ENCODE measurements around the gene ADGRG3. TPM values are rescaled to one million over a fixed set of nuclear protein-coding genes. Genes with fewer than 3 reads are reported as not detected.

The ADGRG3 gene
- total RNA-seq, 1 donor from 2014 or later = not detected

DNA sequence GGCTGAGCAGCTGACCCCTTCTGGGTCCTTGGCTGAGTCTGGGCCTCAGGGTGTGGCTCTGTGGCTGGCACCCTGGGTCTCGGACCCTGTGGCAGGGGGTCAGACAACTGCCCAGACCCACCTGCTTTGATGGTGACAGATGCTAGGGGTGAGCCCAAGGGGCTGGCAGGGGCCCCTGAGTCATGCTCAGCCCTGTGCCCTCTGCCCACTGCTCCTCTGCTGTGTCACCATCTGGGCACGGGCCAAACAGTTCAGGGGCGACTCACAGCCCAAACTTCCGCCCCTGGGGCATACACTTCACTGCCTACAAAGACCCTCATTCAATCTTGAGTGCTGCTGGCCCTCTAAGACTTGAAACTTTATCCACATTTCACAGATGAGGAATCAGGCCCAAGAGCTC, 33.9 kb upstream of the ADGRG3 start:
- H3K36me3 Mint-ChIP-seq (ENCODE audit: low read depth) = no peaks in the 10 kb centered on the region
- H3K27ac Mint-ChIP-seq (ENCODE audit: unreplicated experiment) = no peak overlapping the region
- peaks cover 46% of the 10 kb centered on the region for H3K4me1 Mint-ChIP-seq (ENCODE audit: low read depth)

GRCh38 chr16:57635266-57636097, 32.6 kb upstream of the ADGRG3 start:
- Mint-ChIP-seq H3K36me3 (ENCODE audit: low read depth) (no peaks in the 10 kb centered on the region), H3K4me1 (ENCODE audit: low read depth) (peaks cover 36% of the 10 kb centered on the region), H3K27me3 (ENCODE audit: low read depth) (no peaks in the 10 kb centered on the region), H3K27ac (ENCODE audit: unreplicated experiment) (no peak overlapping the region), H3K9me3 (ENCODE audit: low read depth) (no peaks in the 10 kb centered on the region), H3K4me3 (ENCODE audit: unreplicated experiment) (no peak overlapping the region)
- no peak for TF ChIP-seq CTCF (IDR thresholded peaks at IDR 0.05)
- DNase-seq (ENCODE audit: low spot score) = no peak

More for the DNA sequence above, 33.9 kb upstream of the ADGRG3 start:
- no peak for TF ChIP-seq CTCF (IDR thresholded peaks at IDR 0.05)
- Mint-ChIP-seq H3K4me3 (ENCODE audit: unreplicated experiment) (no peak overlapping the region), H3K27me3 (ENCODE audit: low read depth) (no peaks in the 10 kb centered on the region), H3K9me3 (ENCODE audit: low read depth) (no peaks in the 10 kb centered on the region)
- no peak for DNase-seq (ENCODE audit: low spot score)

GRCh38 chr16:57636184-57636583, 31.9 kb upstream of the ADGRG3 start:
- H3K36me3 Mint-ChIP-seq (ENCODE audit: low read depth) = no peaks in the 10 kb centered on the region
- H3K9me3 Mint-ChIP-seq (ENCODE audit: low read depth) = no peaks in the 10 kb centered on the region
- no peaks in the 10 kb centered on the region for H3K27me3 Mint-ChIP-seq (ENCODE audit: low read depth)
- no peak for TF ChIP-seq CTCF (IDR thresholded peaks at IDR 0.05)
- H3K27ac Mint-ChIP-seq (ENCODE audit: unreplicated experiment) = no peak overlapping the region
- no peak overlapping the region for H3K4me3 Mint-ChIP-seq (ENCODE audit: unreplicated experiment)
- DNase-seq (ENCODE audit: low spot score) = no peak
- peaks cover 29% of the 10 kb centered on the region for H3K4me1 Mint-ChIP-seq (ENCODE audit: low read depth)

GRCh38 chr16:57637020-57637419, 31.1 kb upstream of the ADGRG3 start:
- peaks cover 26% of the 10 kb centered on the region for H3K4me1 Mint-ChIP-seq (ENCODE audit: low read depth)
- H3K9me3 Mint-ChIP-seq (ENCODE audit: low read depth) = no peaks in the 10 kb centered on the region
- peaks cover 3% of the 10 kb centered on the region for H3K36me3 Mint-ChIP-seq (ENCODE audit: low read depth)
- no peaks in the 10 kb centered on the region for H3K27me3 Mint-ChIP-seq (ENCODE audit: low read depth)
- H3K27ac Mint-ChIP-seq (ENCODE audit: unreplicated experiment) = peak overlapping the region; percentile 58
- DNase-seq (ENCODE audit: low spot score) = no peak
- no peak overlapping the region for H3K4me3 Mint-ChIP-seq (ENCODE audit: unreplicated experiment)
- TF ChIP-seq CTCF (IDR thresholded peaks at IDR 0.05) = no peak

DNA sequence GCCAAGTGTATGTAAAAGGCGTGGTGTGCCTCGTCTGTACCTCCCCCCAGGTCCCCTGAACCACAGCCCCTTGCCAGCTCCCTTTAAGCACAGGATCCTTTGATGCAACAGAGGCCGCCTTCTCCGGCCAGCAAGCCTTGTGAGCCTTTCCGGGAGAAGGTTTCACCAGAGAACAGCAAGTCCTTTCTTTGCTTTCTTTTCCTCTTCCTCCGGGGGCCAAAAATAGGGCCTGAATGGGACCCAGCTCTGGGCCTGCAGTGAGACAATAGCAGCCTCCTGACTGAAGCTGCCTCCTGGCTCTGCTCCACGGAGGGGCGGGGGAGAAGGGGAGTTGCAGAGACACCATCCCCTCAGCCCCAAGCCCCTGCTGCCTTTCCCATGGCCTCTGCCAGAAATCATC, 30.7 kb upstream of the ADGRG3 start:
- no peak overlapping the region for H3K4me3 Mint-ChIP-seq (ENCODE audit: unreplicated experiment)
- no peak for TF ChIP-seq CTCF (IDR thresholded peaks at IDR 0.05)
- DNase-seq (ENCODE audit: low spot score) = no peak
- H3K9me3 Mint-ChIP-seq (ENCODE audit: low read depth) = no peaks in the 10 kb centered on the region
- H3K27me3 Mint-ChIP-seq (ENCODE audit: low read depth) = no peaks in the 10 kb centered on the region
- peaks cover 4% of the 10 kb centered on the region for H3K36me3 Mint-ChIP-seq (ENCODE audit: low read depth)
- peaks cover 26% of the 10 kb centered on the region for H3K4me1 Mint-ChIP-seq (ENCODE audit: low read depth)
- H3K27ac Mint-ChIP-seq (ENCODE audit: unreplicated experiment) = peak overlapping the region; percentile 58
